Nephron (organoid): Measurements from ENCODE around the gene GNG7.
"Not testable (repeated sequence)": the region's sequence is repeated elsewhere in the genome, so short reads cannot be mapped to it uniquely, and the experiment has no call there.

Source experiments
- H3K27ac Mint-ChIP-seq, 3 experiments: 2 replicates each; pipeline ENCODE4 v1.8.0; 2020; ENCODE audit warnings: mixed read lengths in 3 of 3, mild to moderate bottlenecking in 2 of 3, moderate library complexity in 1 of 3
- H3K27me3 Mint-ChIP-seq: 2 replicates; pipeline ENCODE4 v1.8.0; 2021; ENCODE audit warnings: low read depth, mild to moderate bottlenecking, moderate library complexity, mixed read lengths
- H3K36me3 Mint-ChIP-seq: 2 replicates; pipeline ENCODE4 v1.8.0; 2020; ENCODE audit warnings: low read depth, mixed read lengths
- H3K4me1 Mint-ChIP-seq: 2 replicates; pipeline ENCODE4 v1.8.0; 2020; ENCODE audit warnings: mixed read lengths
- H3K4me3 Mint-ChIP-seq, 3 experiments: 2 replicates each; pipeline ENCODE4 v1.8.0; 2020; ENCODE audit warnings: mild to moderate bottlenecking in 3 of 3, mixed read lengths in 3 of 3, moderate library complexity in 2 of 3
- H3K9me3 Mint-ChIP-seq: 2 replicates; pipeline ENCODE4 v1.8.0; 2020; ENCODE audit warnings: mixed read lengths
- TF ChIP-seq, protein P1 (sequence below), 3 experiments: fragments of 200-600 bp; sonication (generic); IDR thresholded peaks; one replicate each; pipeline ENCODE4 v1.5.0; 2021; ENCODE audit warnings: antibody characterized with exemption in 3 of 3; ENCODE audit not compliant: unreplicated experiment in 3 of 3

The GNG7 gene

DNA sequence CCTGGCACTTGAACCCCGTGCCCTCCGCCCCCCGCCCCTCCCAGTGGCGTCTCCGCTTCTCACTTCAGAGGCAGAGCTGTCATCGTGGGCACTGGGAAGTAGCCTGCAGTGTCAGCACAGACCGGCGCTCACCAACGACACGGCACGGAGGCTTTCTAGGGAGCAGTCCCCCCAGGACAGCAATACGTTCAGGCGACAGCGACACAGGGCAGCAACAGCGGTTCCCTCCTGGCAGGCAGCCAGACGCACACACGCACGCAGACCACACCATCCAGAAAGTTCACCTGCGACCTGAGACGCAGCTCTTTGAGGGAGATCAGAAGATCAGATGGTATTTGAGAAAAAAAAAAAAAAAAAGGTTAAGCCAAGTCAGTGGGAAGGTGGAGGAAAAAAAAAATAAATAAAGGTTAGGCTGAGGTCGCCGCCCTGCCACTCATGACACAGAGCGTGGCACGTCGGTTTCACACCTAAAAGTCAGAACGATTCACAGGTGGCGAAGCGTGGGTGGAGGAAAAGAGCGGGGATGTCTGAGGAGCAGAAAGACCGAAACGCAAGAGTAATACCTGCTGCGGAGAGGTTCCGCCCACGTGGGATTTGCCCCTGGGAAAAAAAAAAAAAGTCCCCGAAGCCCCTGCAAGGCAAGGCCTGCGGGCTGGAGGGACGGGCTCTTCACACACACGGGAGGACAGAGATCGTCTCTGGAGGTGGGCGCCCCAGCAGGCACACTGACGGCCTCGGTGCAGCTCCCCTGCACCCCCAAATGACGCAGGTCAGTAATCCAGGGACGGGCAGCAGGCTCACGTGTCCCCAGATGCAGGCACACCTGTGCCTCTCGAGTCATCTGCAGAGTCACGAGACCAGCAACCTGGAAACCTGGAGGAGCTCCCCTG lies 94.5 kb downstream of the GNG7 start:
- Mint-ChIP-seq H3K9me3 (no peaks in the 10 kb centered on the region), H3K4me3 (no peak overlapping the region), H3K27ac (no peak overlapping the region), H3K27me3 (peaks cover 41% of the 10 kb centered on the region), H3K4me1 (peaks cover 26% of the 10 kb centered on the region), H3K36me3 (no peaks in the 10 kb centered on the region)
- TF ChIP-seq, protein P1, sequence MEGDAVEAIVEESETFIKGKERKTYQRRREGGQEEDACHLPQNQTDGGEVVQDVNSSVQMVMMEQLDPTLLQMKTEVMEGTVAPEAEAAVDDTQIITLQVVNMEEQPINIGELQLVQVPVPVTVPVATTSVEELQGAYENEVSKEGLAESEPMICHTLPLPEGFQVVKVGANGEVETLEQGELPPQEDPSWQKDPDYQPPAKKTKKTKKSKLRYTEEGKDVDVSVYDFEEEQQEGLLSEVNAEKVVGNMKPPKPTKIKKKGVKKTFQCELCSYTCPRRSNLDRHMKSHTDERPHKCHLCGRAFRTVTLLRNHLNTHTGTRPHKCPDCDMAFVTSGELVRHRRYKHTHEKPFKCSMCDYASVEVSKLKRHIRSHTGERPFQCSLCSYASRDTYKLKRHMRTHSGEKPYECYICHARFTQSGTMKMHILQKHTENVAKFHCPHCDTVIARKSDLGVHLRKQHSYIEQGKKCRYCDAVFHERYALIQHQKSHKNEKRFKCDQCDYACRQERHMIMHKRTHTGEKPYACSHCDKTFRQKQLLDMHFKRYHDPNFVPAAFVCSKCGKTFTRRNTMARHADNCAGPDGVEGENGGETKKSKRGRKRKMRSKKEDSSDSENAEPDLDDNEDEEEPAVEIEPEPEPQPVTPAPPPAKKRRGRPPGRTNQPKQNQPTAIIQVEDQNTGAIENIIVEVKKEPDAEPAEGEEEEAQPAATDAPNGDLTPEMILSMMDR (IDR thresholded peaks at IDR 0.05; ENCODE audit: unreplicated experiment in 3 of 3), result no peak

DNA sequence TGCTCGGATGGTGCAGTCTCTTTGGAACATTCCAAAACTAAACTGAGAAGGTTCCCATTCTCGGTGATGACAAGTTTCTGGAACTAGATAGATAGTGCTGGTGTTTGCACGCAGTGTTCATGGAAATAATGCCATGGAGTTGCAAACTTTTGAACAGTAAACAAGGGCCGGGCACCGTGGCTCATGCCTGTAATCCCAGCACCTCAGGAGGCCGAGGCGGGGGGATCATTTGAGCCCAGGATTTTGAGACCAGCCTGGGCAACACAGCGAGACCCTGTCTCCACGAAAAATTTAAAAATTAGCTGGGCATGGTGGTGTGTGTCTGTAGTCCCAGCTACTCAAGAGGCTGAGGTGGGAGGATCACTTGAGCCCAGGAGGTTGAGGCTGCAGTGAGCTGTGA lies 95.7 kb downstream of the GNG7 start:
- H3K9me3 Mint-ChIP-seq, H3K27ac Mint-ChIP-seq, H3K36me3 Mint-ChIP-seq, H3K4me3 Mint-ChIP-seq: not testable (repeated sequence)
- Mint-ChIP-seq H3K27me3 (peaks cover 42% of the 10 kb centered on the region), H3K4me1 (peaks cover 33% of the 10 kb centered on the region)

DNA sequence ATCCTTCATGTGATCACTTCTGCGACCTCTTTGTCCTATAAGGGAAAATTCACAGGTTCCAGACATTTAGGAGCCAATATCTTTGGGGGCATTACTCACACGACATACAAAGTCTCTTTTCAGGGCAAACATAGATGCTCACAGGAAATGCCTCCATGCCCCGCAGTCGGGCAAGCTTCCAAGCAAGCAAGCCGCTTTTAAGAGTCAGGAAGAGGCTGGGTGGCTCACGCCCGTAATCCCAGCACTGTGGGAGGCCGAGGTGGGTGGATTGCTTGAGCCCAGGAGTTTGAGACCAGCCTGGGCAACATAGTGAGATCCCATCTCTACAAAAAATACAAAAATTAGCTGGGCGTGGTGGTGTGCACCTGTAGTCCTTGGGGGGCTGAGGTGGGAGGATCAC lies 96.6 kb downstream of the GNG7 start:
- H3K4me1 Mint-ChIP-seq, result peaks cover 38% of the 10 kb centered on the region
- H3K9me3 Mint-ChIP-seq, H3K36me3 Mint-ChIP-seq, H3K4me3 Mint-ChIP-seq: not testable (repeated sequence)
- peak overlapping the region in 1 of 3 experiments; percentile 37 for H3K27ac Mint-ChIP-seq
- H3K27me3 Mint-ChIP-seq, result peaks cover 40% of the 10 kb centered on the region

DNA sequence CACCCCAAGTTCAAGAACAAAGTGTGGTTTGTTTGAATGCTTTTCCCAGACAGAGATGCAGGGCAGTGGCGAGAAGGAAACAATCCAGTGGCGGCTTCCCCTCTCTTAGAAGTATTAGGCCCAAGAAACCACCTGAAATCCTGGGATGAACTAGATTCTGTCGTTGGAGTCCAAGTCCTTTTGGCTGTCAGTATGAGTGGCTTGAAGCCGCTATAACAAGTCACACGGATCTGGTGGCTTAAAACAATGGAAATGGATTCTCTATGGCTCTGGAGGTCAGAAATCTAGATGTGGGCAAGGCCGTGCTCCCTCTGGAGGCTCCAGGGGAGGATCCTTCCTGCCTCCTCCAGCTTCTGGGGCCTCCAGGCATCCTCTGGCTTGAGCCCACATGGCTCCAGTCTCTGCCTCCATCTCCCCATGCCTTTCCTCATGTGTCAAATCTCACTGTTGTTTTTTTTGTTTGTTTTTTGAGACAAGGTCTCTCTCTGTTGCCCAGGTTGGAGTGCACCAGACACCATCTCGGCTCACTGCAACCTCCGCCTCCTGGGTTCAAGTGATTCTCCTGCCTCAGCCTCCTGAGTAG lies 97.7 kb downstream of the GNG7 start:
- Mint-ChIP-seq H3K36me3 (no peaks in the 10 kb centered on the region), H3K27ac (no peak overlapping the region), H3K27me3 (peaks cover 40% of the 10 kb centered on the region), H3K9me3 (no peaks in the 10 kb centered on the region), H3K4me3 (no peak overlapping the region), H3K4me1 (peaks cover 38% of the 10 kb centered on the region)
- TF ChIP-seq, protein P1 (IDR thresholded peaks at IDR 0.05; ENCODE audit: unreplicated experiment in 3 of 3), result no peak

DNA sequence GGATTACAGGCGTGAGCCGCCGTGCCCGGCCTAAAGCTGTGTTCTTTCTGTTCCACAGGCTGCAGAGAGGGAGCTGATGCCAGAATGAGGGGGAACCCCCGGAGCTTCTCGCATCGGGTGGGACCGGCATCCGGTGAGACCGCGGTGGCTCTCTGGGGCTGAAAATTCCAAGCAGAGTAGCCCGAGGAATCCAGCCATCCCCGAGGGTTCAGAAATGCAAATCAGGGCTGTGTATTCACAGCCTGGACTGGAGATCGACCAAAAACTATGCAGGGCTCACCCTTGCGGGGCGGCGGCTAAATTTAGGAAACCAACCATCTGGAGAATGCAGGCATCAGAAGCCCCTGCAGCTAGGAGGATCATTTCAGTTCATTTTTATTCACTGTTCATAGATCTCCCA lies 99.2 kb downstream of the GNG7 start:
- peaks cover 35% of the 10 kb centered on the region for H3K4me1 Mint-ChIP-seq
- no peaks in the 10 kb centered on the region for H3K36me3 Mint-ChIP-seq
- peak overlapping the region; percentile 4 to 85 (median 50) for H3K27ac Mint-ChIP-seq
- peak overlapping the region; percentile 67 to 70 (median 69) for H3K4me3 Mint-ChIP-seq
- H3K27me3 Mint-ChIP-seq, result peaks cover 28% of the 10 kb centered on the region
- TF ChIP-seq, protein P1 (IDR thresholded peaks at IDR 0.05; ENCODE audit: unreplicated experiment in 3 of 3), result no peak
- no peaks in the 10 kb centered on the region for H3K9me3 Mint-ChIP-seq

DNA sequence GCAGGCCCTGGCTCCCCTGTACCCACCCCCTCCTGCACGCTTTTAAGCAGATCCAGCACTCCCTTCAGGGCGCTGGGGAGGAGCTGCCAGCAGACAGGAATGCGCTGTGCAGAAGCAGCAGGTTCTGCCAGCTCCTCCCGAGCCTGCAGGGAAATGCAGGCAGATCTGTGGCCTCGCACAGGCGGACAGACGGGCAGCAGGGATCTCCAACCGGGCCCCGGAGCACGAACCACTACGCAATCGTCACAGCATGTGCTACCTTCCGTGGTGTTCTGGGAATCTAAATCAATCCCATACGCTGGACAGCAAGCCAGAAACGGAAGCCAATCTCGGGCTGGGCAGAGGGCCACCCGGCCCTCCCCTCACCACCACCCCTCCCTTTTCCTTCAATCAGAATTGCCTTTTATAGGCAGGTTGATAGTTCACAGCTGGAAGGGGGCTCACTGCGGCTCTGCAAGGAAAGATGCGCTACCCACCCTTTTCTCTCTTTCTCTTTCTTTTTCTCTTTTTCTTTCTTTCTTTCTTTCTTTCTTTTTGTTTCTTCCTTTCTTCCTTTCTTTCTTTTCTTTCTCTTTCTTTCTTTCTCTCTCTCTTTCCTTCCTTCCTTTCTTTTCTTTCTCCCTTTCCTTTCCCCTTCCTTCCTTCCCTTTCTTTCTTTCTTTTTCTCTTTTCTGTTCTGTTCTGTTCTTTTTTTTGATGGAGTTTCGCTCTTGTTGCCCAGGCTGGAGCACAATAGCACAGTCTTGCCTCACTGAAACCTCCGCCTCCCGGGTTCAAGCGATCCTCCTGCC lies 99.9 kb downstream of the GNG7 start:
- Mint-ChIP-seq H3K27me3 (peaks cover 22% of the 10 kb centered on the region), H3K4me1 (peaks cover 30% of the 10 kb centered on the region), H3K9me3 (no peaks in the 10 kb centered on the region), H3K36me3 (no peaks in the 10 kb centered on the region), H3K4me3 (peak overlapping the region; percentile 67 to 77 (median 70)), H3K27ac (peak overlapping the region; percentile 83 to 88 (median 85))
- TF ChIP-seq, protein P1 (IDR thresholded peaks at IDR 0.05; ENCODE audit: unreplicated experiment in 3 of 3), result no peak
